IPS DF 4.7 (cell line): ENCODE results near the gene SLIRP.
"Not testable (repeated sequence)": the region's sequence is repeated elsewhere in the genome, so short reads cannot be mapped to it uniquely, and the experiment has no call there.

Source experiments
- DNase-seq: peaks from one replicate; pipeline ENCODE4 v3.0.0-alpha.2; 2013; ENCODE audit warnings: low spot score; ENCODE audit errors: extremely low read depth

The SLIRP gene

GRCh38 chr14:77707724-77708408 is at the start of gene SLIRP, which contains the start of gene ALKBH1:
TSS of gene SLIRP (plus strand) at chr14:77708103. CDS start at chr14:77708112, 9 bp downstream.
TSS of gene ALKBH1 (minus strand) at chr14:77708023. CDS start at chr14:77708004, 19 bp downstream.
- DNase-seq = peak; percentile 19

DNA sequence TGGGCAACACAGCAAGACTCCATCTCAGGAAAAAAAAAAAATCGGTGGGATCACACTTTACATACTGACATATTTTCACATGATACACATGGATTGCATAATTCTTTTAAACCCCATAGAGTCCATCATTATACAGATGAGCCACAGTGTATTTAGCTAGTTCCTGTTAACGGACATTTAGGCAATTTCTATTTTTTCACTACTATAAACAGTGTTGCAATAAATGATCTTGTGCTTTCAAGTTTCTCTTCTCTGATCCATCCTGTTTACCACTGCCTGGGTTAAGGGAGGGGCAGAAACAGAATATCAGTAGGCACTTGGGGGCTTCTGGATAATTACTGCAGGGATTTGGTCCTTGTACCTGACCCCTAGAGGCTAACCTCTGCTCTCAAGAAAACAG is 48.1 kb upstream of the SLIRP start:
- DNase-seq = no peak

DNA sequence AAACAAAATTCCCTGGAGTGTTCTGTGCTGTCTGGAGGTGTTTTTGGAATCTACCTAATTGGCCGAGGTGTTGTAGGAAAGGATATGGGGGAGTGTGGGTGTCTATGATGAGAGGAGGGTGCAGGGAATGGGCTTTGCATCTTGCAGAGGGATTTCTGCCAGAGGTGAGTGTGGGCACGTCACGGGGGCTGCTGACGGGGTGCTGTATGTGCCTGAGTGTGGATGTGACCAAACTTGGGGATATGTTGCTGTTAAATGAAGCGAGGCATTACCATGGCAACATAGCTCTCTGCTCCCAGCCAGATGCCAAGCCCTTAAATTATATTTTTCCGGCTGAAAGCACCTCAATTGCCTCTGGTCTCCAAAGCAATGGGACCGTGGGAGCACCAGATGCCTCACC is 47.1 kb upstream of the SLIRP start:
- DNase-seq = no peak

DNA sequence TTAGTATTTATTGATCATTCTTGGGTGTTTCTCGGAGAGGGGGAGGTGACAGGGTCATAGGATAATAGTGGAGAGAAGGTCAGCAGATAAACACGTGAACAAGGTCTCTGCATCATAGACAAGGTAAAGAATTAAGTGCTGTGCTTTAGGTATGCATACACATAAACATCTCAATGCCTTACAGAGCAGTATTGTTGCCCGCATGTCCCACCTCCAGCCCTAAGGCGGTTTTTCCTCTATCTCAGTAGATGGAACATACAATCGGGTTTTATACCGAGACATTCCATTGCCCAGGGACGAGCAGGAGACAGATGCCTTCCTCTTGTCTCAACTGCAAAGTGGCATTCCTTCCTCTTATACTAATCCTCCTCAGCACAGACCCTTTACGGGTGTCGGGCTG is 46.3 kb upstream of the SLIRP start:
- DNase-seq = not testable (repeated sequence)

GRCh38 chr14:77663293-77663692 is 44.6 kb upstream of the SLIRP start:
- DNase-seq = no peak

DNA sequence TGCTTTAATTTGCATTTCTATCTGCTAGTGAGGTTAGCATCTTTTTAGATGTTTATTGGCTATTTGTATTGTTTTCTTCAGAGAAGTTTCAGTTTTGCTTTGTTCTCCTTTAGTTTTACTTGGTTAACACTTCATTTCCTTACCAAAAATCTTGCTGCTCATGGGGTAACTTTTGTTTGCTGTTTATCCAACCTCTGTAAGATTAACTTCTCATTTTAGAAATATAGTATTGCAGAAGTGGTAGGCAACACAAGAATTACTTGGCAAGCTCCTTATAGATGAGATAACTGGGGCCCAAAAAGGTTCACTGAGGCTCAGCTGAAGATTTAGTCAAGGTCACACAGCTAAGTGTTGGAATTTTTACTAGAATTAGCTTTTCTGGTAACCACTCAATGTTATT is 40.6 kb upstream of the SLIRP start:
- no peak for DNase-seq

GRCh38 chr14:77673193-77673592 is 34.7 kb upstream of the SLIRP start:
- no peak for DNase-seq

- no peak for DNase-seq
Measured at GRCh38 chr14:77674931-77675330, 33.0 kb upstream of the SLIRP start.

DNA sequence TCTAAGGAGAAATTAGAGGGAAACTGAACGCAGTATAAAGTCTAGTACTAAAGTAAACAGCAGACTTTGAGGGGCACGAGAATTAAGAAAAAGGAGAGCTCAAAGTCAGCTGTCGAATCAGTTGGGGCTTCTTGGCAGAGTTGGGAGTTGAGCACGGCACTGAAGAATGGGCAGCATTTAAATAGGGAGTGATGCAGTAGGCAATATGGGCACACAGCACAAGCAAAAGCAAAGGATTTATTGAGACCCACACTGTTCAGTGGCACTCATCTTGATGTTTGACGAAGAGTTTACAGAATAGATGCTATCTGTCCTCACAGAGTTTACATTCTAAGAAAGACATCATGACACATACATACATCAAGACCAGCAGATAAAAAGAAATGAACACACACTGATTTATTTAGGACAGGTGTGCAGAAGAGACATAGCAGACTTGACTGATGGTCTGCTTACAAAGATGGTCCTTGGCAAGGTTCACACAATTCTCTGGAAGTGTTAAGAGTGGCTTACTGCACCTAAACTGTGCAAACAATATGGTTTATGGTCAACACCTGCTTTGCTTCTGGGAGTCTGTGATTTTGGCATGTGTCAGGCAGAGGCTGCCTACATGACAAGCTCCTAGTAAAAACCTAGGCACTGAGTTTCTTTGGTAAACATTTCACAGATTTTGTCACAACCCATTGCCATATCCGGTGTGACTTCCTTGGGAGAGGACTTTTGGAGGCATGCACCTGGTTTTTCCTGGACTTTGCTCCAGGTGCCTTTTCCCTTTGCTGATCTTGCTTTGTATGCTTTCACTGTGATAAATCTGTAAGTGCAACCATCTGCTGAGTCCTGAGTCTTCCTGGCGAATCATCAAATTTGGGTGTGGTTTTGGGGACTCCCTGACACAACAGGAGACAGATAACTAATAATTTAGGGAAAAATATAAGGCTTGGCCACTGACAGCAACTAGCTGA is 26.4 kb upstream of the SLIRP start:
- DNase-seq = no peak

- no peak for DNase-seq
Measured at GRCh38 chr14:77682158-77682553, 25.7 kb upstream of the SLIRP start.

DNA sequence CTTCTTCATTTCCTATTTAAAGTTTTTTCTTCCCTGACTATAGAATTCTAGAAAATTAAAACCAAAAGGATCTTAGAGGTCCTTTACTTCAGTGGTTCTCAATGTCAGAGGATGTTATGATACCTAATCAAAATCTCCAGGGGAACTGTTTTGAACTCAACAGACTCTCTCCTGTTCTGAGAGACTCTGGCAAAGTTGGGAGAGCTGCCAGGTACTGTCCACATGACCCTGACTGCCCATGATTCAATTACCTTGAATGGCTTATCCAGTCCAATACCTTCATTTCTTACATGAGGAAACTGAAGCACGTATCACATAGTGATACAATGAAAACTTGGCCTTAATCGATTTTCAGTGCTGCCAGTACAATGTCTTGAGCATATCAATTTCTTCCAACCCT is 16.6 kb upstream of the SLIRP start:
- DNase-seq = no peak

- DNase-seq = no peak
Measured at GRCh38 chr14:77707355-77707723, 564 bp upstream of the SLIRP start.

- no peak for DNase-seq
Measured at GRCh38 chr14:77708749-77709148, 846 bp downstream of the SLIRP start.

DNA sequence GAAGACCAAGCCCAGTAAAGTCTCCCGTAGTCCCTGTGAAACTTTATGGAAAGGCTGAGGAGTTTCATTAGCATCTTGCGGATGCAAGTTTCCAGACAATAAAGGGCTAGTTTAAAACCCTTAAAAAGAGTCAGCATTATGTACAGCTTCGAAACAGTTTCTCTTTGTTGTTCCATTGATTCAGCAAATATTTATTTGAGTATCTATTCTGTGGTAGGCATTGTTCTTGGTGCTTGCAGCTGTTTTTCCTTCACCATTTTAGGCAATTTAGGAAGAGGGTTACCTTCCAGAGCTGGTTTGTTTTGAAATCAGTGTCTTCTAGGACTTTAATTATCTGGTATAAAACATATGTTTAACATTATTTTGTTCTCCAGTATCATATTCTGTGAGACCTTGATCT is 1.5 kb downstream of the SLIRP start:
- no peak for DNase-seq

DNA sequence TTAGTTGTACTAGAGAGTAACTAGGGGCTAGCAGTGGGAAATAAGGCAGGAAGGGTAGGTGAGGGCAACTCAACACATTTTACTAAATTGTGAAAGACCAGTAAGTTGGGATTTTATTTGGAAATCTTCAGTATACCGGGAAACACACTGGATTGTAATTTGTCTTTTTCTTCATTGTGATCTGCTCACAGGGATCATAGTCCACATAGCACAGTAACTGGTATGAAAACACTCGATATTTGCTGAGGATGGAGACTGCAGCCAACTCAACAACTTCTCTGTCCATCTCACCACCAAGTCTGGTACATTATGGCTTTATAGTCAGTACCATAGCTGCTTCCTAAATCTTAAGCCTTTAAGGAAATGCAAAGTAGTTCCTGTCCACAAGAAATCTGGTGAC is 2.5 kb downstream of the SLIRP start:
- no peak for DNase-seq

DNA sequence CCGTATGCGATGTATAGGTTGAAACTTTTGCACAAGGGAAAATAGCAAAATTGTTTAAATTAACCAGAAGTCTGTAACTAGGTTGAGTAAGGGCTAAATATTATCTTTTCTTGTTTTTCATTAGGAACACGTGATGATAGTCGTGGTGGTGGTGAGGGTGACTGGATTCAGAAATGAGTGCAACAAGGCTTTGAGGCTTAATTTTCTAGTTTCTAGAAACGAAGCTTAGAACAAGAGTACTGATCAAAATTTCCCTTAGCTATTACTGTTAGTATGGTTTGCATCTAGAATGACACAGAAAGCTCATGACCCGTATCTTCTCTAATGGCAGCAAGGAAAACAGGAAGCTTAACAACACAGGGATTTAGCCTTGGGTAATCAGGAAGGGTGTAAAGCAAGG is 7.0 kb downstream of the SLIRP start:
- no peak for DNase-seq

DNA sequence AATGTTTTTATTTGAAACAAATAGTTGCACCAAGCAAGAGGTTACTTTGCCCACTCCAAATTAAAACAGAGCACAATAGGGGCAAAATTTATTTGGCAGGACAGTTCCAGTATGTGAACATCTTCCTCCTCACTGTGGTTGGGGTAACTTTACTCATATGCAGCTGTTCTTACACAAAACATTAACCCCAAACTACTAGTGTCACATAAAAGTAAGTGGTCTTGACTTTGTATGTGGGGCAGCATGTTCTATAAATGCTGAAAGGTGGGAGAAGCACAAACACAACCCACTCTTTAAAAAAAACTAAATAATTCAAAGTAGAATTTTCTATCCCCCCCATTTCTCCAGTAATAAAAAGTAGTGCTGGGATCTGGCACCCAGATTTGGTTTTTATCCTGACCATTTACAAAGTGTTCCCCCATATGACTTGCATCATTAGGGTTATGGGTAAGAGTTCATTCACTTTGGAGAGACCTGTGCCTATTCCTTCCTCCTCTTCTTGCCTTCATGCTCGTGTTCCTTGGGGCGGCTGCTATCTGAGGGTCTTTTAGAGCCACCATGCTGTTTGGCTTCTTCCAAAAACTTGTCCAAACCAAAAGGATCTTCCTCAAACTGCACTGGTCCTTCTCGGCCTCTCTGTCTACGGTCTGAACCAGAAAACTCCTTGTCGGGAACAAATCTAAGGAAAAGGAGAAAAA is 9.9 kb downstream of the SLIRP start:
- no peak for DNase-seq

GRCh38 chr14:77721437-77721836 is 13.5 kb downstream of the SLIRP start:
- DNase-seq = no peak

DNA sequence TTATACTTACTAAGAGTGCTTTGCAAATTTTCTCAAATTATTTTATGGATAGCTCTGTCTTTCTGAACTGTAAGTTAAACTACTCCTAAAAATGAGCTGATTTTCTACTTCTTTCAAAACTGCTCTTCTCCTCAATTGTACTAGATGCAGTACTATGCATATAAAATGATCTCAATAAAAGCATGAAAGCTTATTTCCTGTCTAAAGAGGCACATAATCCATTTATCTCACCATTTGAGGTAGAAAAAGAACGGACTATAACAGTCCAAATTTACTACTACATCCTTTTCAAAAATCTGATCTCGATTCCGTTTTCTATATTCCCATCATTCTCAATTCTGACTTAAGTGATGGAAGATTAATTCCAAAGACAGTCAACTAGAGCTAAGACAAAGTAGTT is 14.4 kb downstream of the SLIRP start:
- DNase-seq = no peak

GRCh38 chr14:77730976-77731497 is 23.1 kb downstream of the SLIRP start:
- no peak for DNase-seq

DNA sequence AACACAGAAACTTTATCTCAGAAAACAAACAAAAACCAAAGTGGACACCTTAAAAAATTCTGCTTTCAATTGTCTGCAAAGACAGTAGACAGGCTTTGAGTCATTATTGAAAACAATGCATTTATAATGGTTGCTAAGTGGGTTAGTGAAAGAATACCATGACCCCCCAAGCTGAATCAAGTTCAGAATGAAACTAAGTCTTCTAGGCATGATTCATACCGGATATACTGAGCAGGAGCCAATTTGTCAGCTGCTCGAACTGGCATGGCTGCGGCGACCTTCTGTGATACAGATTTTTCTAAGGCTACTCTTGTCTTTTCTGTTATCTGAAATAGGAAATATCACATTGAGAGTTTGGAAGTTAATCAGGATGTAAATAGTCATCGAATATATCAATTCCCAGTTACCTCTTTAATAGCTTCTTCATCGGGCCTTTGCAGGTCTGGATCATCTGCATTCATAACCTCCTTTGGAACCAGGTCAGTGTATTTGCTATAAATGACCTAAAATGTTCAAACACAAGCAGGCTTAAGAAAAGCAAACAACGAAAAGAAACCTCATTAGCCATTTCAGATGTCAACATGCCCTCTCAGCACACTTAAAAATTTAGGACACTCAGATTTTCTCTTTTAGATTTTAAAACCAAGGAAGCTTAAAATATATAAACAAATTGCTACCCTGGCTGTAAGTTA is 30.8 kb downstream of the SLIRP start:
- no peak for DNase-seq
